HUES64 (cell line): ENCODE measurements around the gene KLHL18.
"Not testable (repeated sequence)": the region's sequence is repeated elsewhere in the genome, so short reads cannot be mapped to it uniquely, and the experiment has no call there.

Experiments used
- H3K27ac ChIP-seq: 2 replicates; pipeline ENCODE4 v1.7.0; 2013; ENCODE audit warnings: low read depth, low read length, inconsistent platforms
- H3K27me3 ChIP-seq: 2 replicates; pipeline ENCODE4 v1.6.1; 2013; ENCODE audit warnings: mild to moderate bottlenecking, low read length; ENCODE audit not compliant: insufficient read depth
- H3K36me3 ChIP-seq: 2 replicates; pipeline ENCODE4 v1.6.1; 2013; ENCODE audit warnings: mild to moderate bottlenecking, low read length; ENCODE audit not compliant: insufficient read depth
- H3K4me1 ChIP-seq: 2 replicates; pipeline ENCODE4 v1.6.1; 2013; ENCODE audit warnings: mild to moderate bottlenecking, low read length, moderate library complexity; ENCODE audit not compliant: insufficient read depth
- H3K4me3 ChIP-seq: 2 replicates; pipeline ENCODE4 v1.5.1; 2013; ENCODE audit warnings: mild to moderate bottlenecking, low read length, moderate library complexity
- H3K9ac ChIP-seq: 2 replicates; pipeline ENCODE4 v1.6.1; 2013; ENCODE audit warnings: mild to moderate bottlenecking, low read depth, low read length
- H3K9me3 ChIP-seq: 2 replicates; pipeline ENCODE4 v1.6.1; 2013; ENCODE audit warnings: low read depth, low read length; ENCODE audit not compliant: insufficient read depth
- WGBS: fragments of 150-250, 120-280 bp; methylation state at CpG from one replicate; pipeline ENCODE4 v1.1.7; 2013; ENCODE audit warnings: missing lambda C conversion rate; 5-methylcytosine and 5-hydroxymethylcytosine counted together

The KLHL18 gene

DNA sequence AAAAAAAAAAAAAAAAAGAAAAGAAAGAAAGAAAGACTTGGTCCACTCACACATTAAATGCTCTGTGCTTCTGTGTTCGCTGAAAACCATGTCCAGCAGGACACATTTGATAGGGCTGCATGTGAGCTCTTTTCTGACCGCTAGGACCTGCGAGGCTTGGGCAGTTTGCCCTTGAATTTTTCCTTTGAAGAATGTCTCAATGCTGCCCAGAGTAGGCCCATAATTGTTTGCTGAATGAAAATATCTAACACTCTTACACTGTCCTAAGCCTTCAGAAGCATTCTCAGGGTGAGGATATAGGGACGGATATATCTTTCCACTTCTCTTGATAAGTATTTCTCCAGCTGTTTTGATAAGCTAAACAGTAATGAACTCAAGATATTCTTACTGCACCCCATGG lies 6.2 kb upstream of the KLHL18 start:
- no peaks in the 10 kb centered on the region for H3K4me1 ChIP-seq
- H3K4me3 ChIP-seq, result no peak overlapping the region
- no peaks in the 10 kb centered on the region for H3K27me3 ChIP-seq
- no peaks in the 10 kb centered on the region for H3K36me3 ChIP-seq
- 92% methylated on average over 3 of the region's 4 CpGs for WGBS
- H3K27ac ChIP-seq, result no peak overlapping the region
- no peaks in the 10 kb centered on the region for H3K9me3 ChIP-seq
- no peak overlapping the region for H3K9ac ChIP-seq

- no peak overlapping the region for H3K27ac ChIP-seq
- H3K27me3 ChIP-seq, result no peaks in the 10 kb centered on the region
- WGBS, result 93% methylated on average over 5 of the region's 5 CpGs
- no peak overlapping the region for H3K4me3 ChIP-seq
- 0 out of 2 replicates have a peak, but pooled peaks cover 3% of the 10 kb centered on the region for H3K4me1 ChIP-seq
- H3K9ac ChIP-seq, result no peak overlapping the region
- no peaks in the 10 kb centered on the region for H3K9me3 ChIP-seq
- no peaks in the 10 kb centered on the region for H3K36me3 ChIP-seq
These were observed 2.2 kb upstream of the KLHL18 start for GRCh38 chr3:47280519-47280918.

GRCh38 chr3:47283193-47283537 lies 421 bp downstream of the KLHL18 start:
- H3K4me1 ChIP-seq, result 0 out of 2 replicates have a peak, but pooled peaks cover 3% of the 10 kb centered on the region
- H3K9ac ChIP-seq, result peak overlapping the region; percentile 89
- 0% methylated on average over 10 of the region's 10 CpGs for WGBS
- H3K9me3 ChIP-seq, result no peaks in the 10 kb centered on the region
- H3K27ac ChIP-seq, result peak overlapping the region; percentile 55; the same call in 1 of the 2 replicates
- H3K4me3 ChIP-seq, result peak overlapping the region; percentile 83
- no peaks in the 10 kb centered on the region for H3K27me3 ChIP-seq
- peaks cover 12% of the 10 kb centered on the region for H3K36me3 ChIP-seq

- Histone ChIP-seq H3K27ac (peak overlapping the region; percentile 55; the same call in 1 of the 2 replicates), H3K36me3 (peaks cover 18% of the 10 kb centered on the region), H3K9ac (peak overlapping the region; percentile 89), H3K4me3 (peak overlapping the region; percentile 83), H3K27me3 (no peaks in the 10 kb centered on the region), H3K4me1 (0 out of 2 replicates have a peak, but pooled peaks cover 3% of the 10 kb centered on the region), H3K9me3 (no peaks in the 10 kb centered on the region)
- WGBS, result 44% methylated on average over 9 of the region's 12 CpGs
These were observed 1.0 kb downstream of the KLHL18 start for GRCh38 chr3:47283591-47284364.

DNA sequence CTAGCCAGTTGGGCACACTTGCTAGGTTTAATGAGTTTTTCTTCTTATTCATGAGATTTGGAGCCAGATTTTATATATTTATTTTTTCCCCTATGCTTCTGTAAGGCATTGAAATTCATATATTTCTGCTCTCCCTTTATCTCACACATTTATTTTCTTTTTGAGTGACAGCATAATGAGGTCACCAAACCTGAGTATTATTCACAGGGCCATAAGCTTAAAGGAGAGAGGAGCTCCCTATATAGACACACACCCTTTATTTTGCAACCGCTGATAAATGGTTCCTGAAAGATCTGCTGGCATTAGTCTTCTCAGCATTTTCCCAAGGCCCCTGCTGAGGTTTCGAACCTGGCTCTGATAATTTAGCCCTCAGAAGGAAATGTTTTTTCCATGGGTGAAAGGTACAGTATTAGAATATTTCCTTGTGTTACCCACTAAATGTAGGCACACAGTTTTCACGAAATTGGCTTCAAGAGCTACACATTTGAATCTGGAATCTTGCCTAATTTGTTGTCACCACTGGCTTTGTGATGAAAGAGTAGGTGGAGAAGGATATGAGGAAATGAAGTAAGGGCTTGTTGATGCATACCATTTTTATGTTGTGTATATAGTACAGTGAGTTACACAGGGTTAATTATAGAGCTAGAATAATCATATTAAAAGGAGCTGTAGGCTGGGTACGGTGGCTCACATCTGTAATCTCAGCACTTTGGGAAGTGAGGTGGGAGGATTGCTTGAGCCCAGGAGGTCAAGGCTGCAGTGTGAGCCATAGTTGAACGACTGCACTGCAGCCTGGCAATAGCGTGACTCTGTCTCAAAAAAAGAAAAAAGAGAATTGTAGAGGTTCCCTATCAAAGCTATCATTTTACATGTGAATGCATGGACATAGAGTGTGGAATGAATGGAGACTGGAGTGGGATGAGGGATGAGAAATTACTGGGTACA lies 6.5 kb downstream of the KLHL18 start:
- H3K4me1 ChIP-seq, result no peaks in the 10 kb centered on the region
- H3K27ac ChIP-seq, result no peak overlapping the region
- H3K4me3 ChIP-seq, result no peak overlapping the region
- peaks cover 38% of the 10 kb centered on the region for H3K36me3 ChIP-seq
- no peaks in the 10 kb centered on the region for H3K9me3 ChIP-seq
- no peak overlapping the region for H3K9ac ChIP-seq
- no peaks in the 10 kb centered on the region for H3K27me3 ChIP-seq
- WGBS, result 85% methylated on average over 6 of the region's 6 CpGs

DNA sequence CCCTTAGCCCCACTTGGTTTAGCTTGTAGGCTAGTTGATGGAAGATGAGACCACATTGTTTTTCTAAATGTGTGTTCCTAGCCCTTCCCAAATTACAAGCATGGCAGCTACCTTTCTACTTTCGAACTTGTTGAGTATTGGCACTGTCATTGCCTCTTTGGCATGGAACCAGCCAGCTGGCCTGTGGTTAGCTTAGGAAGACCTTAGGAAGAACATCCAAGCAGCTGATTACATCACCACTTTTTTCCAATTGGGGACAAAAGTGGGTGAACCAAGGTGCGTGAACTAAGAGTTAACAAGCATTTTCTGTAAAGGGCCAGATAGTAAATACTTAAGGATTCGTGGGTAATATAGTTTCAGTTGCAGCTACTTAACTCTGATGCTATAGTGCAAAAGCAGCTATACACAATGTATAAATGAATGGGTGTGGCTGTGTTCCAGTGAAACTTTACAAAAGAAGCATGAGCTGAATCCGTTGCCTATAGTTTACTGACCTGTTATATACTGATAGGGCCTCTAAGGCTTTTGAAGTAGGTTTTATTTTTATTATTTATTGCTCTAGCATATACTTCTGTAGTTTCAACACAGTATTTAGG lies 8.5 kb downstream of the KLHL18 start:
- Histone ChIP-seq H3K36me3 (peaks cover 42% of the 10 kb centered on the region), H3K9ac (no peak overlapping the region), H3K9me3 (no peaks in the 10 kb centered on the region), H3K27me3 (no peaks in the 10 kb centered on the region), H3K27ac (no peak overlapping the region), H3K4me1 (no peaks in the 10 kb centered on the region), H3K4me3 (no peak overlapping the region)
- 95% methylated on average over 4 of the region's 4 CpGs for WGBS

- not testable (repeated sequence) for H3K27me3 ChIP-seq, H3K9ac ChIP-seq, H3K9me3 ChIP-seq, H3K4me1 ChIP-seq, H3K27ac ChIP-seq, H3K4me3 ChIP-seq
- WGBS, result 95% methylated on average over 9 of the region's 9 CpGs
- peaks cover 38% of the 10 kb centered on the region for H3K36me3 ChIP-seq
These were observed 9.1 kb downstream of the KLHL18 start for GRCh38 chr3:47291754-47292420.

- Histone ChIP-seq H3K9me3 (no peaks in the 10 kb centered on the region), H3K27me3 (no peaks in the 10 kb centered on the region), H3K4me3 (no peak overlapping the region), H3K36me3 (peaks cover 28% of the 10 kb centered on the region), H3K9ac (no peak overlapping the region), H3K27ac (no peak overlapping the region), H3K4me1 (0 out of 2 replicates have a peak, but pooled peaks cover 4% of the 10 kb centered on the region)
- WGBS, result 92% methylated on average over 1 of the region's 2 CpGs
These were observed 11.1 kb downstream of the KLHL18 start for GRCh38 chr3:47293822-47294221.

GRCh38 chr3:47294392-47294791 lies 11.6 kb downstream of the KLHL18 start:
- Histone ChIP-seq H3K27me3 (no peaks in the 10 kb centered on the region), H3K27ac (no peak overlapping the region), H3K36me3 (peaks cover 23% of the 10 kb centered on the region), H3K4me1 (0 out of 2 replicates have a peak, but pooled peaks cover 4% of the 10 kb centered on the region), H3K4me3 (no peak overlapping the region), H3K9ac (no peak overlapping the region), H3K9me3 (no peaks in the 10 kb centered on the region)
- 97% methylated on average over 3 of the region's 3 CpGs for WGBS

- no peak overlapping the region for H3K9ac ChIP-seq
- no peaks in the 10 kb centered on the region for H3K9me3 ChIP-seq
- no peaks in the 10 kb centered on the region for H3K27me3 ChIP-seq
- H3K4me3 ChIP-seq, result no peak overlapping the region
- H3K36me3 ChIP-seq, result peaks cover 18% of the 10 kb centered on the region
- no peak overlapping the region for H3K27ac ChIP-seq
- H3K4me1 ChIP-seq, result 0 out of 2 replicates have a peak, but pooled peaks cover 4% of the 10 kb centered on the region
- whole genome bisulfite sequencing, result 96% methylated on average over 2 of the region's 2 CpGs
These were observed 12.6 kb downstream of the KLHL18 start for GRCh38 chr3:47295322-47295721.
